PC-9 (cell line): ENCODE data around the gene SPACA7.

Source experiments
- EZH2 ChIP-seq: fragments of 200-600 bp; sonication (generic); IDR thresholded peaks from 2 replicates; pipeline ENCODE4 v1.8.0; 2017; ENCODE audit warnings: antibody characterized with exemption, low read depth
- TF ChIP-seq, protein P1 (sequence below): fragments of 200-600 bp; sonication (generic); conservative IDR thresholded peaks from 2 replicates; pipeline ENCODE4 v1.6.1; 2017; ENCODE audit warnings: mixed run types, antibody characterized with exemption, mild to moderate bottlenecking, moderate library complexity

DNA sequence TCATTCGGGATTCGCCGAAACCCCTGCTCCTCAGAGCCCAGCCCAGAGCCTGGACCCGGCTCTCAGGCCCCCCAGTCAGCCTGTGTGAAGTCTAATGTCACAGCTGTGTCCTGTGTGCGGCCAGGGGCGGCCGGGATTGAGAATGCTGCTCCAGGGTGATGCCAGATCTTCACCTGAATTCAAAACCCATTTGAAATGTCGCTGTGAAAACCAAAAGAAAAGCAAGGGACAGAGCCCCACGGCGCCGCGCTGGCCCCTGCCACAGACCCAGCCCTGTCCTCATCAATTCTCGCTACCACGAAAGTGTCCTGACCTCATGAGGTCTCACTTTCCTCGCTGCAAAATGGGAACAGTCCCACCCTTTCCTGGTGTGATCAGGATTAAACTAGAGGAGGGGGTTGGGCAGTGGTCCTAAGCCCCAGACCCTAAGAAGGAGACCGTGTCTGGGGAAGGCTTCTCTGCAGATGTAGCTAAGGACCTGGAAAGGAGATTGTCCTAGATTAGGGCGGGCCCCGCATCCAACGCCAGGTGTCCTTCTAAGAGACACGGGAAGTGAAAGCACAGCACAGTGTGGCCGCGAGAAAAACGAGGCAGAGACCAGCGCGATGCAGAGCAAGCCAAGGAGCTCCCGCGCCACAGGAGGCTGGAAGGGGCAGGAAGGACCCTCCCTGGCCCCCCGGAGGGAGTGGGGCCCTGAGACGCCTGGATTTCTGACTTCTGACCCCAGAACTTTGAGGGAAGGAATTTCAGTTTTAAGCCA, 34.0 kb upstream of the SPACA7 start:
- TF ChIP-seq, protein P1, sequence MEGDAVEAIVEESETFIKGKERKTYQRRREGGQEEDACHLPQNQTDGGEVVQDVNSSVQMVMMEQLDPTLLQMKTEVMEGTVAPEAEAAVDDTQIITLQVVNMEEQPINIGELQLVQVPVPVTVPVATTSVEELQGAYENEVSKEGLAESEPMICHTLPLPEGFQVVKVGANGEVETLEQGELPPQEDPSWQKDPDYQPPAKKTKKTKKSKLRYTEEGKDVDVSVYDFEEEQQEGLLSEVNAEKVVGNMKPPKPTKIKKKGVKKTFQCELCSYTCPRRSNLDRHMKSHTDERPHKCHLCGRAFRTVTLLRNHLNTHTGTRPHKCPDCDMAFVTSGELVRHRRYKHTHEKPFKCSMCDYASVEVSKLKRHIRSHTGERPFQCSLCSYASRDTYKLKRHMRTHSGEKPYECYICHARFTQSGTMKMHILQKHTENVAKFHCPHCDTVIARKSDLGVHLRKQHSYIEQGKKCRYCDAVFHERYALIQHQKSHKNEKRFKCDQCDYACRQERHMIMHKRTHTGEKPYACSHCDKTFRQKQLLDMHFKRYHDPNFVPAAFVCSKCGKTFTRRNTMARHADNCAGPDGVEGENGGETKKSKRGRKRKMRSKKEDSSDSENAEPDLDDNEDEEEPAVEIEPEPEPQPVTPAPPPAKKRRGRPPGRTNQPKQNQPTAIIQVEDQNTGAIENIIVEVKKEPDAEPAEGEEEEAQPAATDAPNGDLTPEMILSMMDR = no peak
- no peak for TF ChIP-seq EZH2
